GM23338 (cell line): Measurements from ENCODE around the gene NPTXR. TPM values are rescaled to one million over a fixed set of nuclear protein-coding genes. Genes with fewer than 3 reads are reported as not detected.
A peak's percentile ranks its signal among the peaks of the same experiment; 100 is the strongest.

ENCODE experiments used
- ATAC-seq: fragments of 200-7000 bp; cut with Tn5 transposase; 3 replicates; pipeline ENCODE4 v1.9.1; 2020
- DNase-seq: peaks from one replicate; pipeline ENCODE4 v3.0.0-alpha.2; 2015; ENCODE audit warnings: low spot score
- H2AFZ ChIP-seq: fragments of 200-600 bp; sonication (generic); 2 replicates; pipeline ENCODE4 v1.8.0; 2016; ENCODE audit warnings: antibody characterized with exemption, mild to moderate bottlenecking, moderate library complexity
- H3F3A ChIP-seq: fragments of 200-600 bp; sonication (generic); replicated peaks from 2 replicates; pipeline ENCODE4 v1.8.0; 2017; ENCODE audit warnings: antibody characterized with exemption, mixed run types, low read depth
- H3K27ac ChIP-seq: fragments of 200-600 bp; sonication (generic); 2 replicates; pipeline ENCODE4 v1.6.1; 2016; ENCODE audit warnings: low read depth
- H3K27me3 ChIP-seq: fragments of 200-600 bp; sonication (generic); 2 replicates; pipeline ENCODE4 v1.8.0; 2016; ENCODE audit warnings: mild to moderate bottlenecking, mixed run types, moderate library complexity; ENCODE audit not compliant: insufficient read depth
- H3K36me3 ChIP-seq: fragments of 200-600 bp; sonication (generic); 2 replicates; pipeline ENCODE4 v1.8.0; 2016; ENCODE audit warnings: mild to moderate bottlenecking; ENCODE audit not compliant: insufficient read depth
- H3K4me1 ChIP-seq: fragments of 200-600 bp; sonication (generic); 2 replicates; pipeline ENCODE4 v1.8.0; 2016; ENCODE audit warnings: mild to moderate bottlenecking, moderate library complexity; ENCODE audit not compliant: insufficient read depth
- H3K4me2 ChIP-seq: fragments of 200-600 bp; sonication (generic); 2 replicates; pipeline ENCODE4 v1.7.1; 2017; ENCODE audit warnings: mixed run types
- H3K4me3 ChIP-seq: fragments of 200-600 bp; sonication (generic); 2 replicates; pipeline ENCODE4 v1.6.1; 2016; ENCODE audit warnings: mixed run types
- H3K79me2 ChIP-seq: fragments of 200-600 bp; sonication (generic); replicated peaks from 2 replicates; pipeline ENCODE4 v1.8.0; 2017; ENCODE audit warnings: mild to moderate bottlenecking; ENCODE audit not compliant: insufficient read depth
- H3K9me2 ChIP-seq: fragments of 200-600 bp; sonication (generic); 2 replicates; pipeline ENCODE4 v1.8.0; 2017; ENCODE audit not compliant: insufficient read depth
- H4K20me1 ChIP-seq: fragments of 200-600 bp; sonication (generic); replicated peaks from 2 replicates; pipeline ENCODE4 v1.8.0; 2017; ENCODE audit warnings: mild to moderate bottlenecking; ENCODE audit not compliant: insufficient read depth
- H3K27ac Mint-ChIP-seq: 2 replicates; pipeline ENCODE4 v1.8.0; 2020; ENCODE audit warnings: inconsistent platforms, mild to moderate bottlenecking, moderate library complexity, mixed read lengths
- H3K27me3 Mint-ChIP-seq: 3 replicates; pipeline ENCODE4 v1.8.0; 2022; ENCODE audit warnings: low read depth, mild to moderate bottlenecking, moderate library complexity, mixed read lengths, inconsistent platforms; ENCODE audit not compliant: insufficient read depth, poor library complexity
- H3K36me3 Mint-ChIP-seq: 3 replicates; pipeline ENCODE4 v1.8.0; 2021; ENCODE audit warnings: low read depth, mild to moderate bottlenecking, inconsistent platforms, moderate library complexity, mixed read lengths
- H3K4me1 Mint-ChIP-seq: 3 replicates; pipeline ENCODE4 v1.8.0; 2020; ENCODE audit warnings: mild to moderate bottlenecking, inconsistent platforms, mixed read lengths
- H3K4me3 Mint-ChIP-seq: 3 replicates; pipeline ENCODE4 v1.8.0; 2021; ENCODE audit warnings: moderate library complexity, mild to moderate bottlenecking, inconsistent platforms, mixed read lengths
- H3K9me3 Mint-ChIP-seq: 3 replicates; pipeline ENCODE4 v1.8.0; 2020; ENCODE audit warnings: moderate library complexity, mild to moderate bottlenecking, inconsistent platforms, mixed read lengths
- JUNB ChIP-seq: IDR thresholded peaks from one replicate; pipeline ENCODE4 v1.6.1; 2016; ENCODE audit warnings: antibody characterized with exemption; ENCODE audit not compliant: unreplicated experiment
- NANOG ChIP-seq: IDR thresholded peaks from 2 replicates; pipeline ENCODE4 v1.6.1; 2016; ENCODE audit warnings: antibody characterized with exemption, borderline replicate concordance
- POLR2AphosphoS5 ChIP-seq: IDR thresholded peaks from 2 replicates; pipeline ENCODE4 v1.6.1; 2016; ENCODE audit warnings: antibody characterized with exemption, low read depth
- ZNF114 ChIP-seq: fragments of 250-450 bp; sonication (Bioruptor Pico); IDR thresholded peaks from 2 replicates; pipeline ENCODE4 v1.5.0; 2020; ENCODE audit warnings: mild to moderate bottlenecking, moderate library complexity
- ZNF331 ChIP-seq: fragments of 250-450 bp; sonication (Bioruptor Pico); IDR thresholded peaks from 2 replicates; pipeline ENCODE4 v1.5.0; 2020; ENCODE audit warnings: low read depth, mild to moderate bottlenecking, moderate library complexity
- polyA plus RNA-seq: library from polyadenylated mRNA; unstranded; fragments of >200 nt; fragmentation: Nextera tagmentation; extraction: Ambion mirVana; gene quantifications from 2 replicates; pipeline ENCODE4 v1.2.1, GENCODE V29; 2016
- total RNA-seq: library from RNA; depleted of rRNA; stranded (reverse); fragments of >200 nt; shearing (Covaris generic); gene quantifications from 2 replicates; pipeline ENCODE4 v1.2.3, GENCODE V29; 2014
- TF ChIP-seq, protein P1 (sequence below), 2 experiments: fragments of 200-600 bp in 1 of 2; sonication (generic) in 1 of 2; conservative IDR thresholded peaks; 2 replicates each; pipeline versions ENCODE4 v1.5.1 to v1.6.1; 2016 to 2017; ENCODE audit warnings: antibody characterized with exemption in 2 of 2, low read depth in 2 of 2, mild to moderate bottlenecking in 2 of 2, moderate library complexity in 1 of 2
- TF ChIP-seq, protein P2 (sequence below): IDR thresholded peaks from one replicate; pipeline ENCODE4 v1.6.1; 2018; ENCODE audit warnings: antibody characterized with exemption; ENCODE audit not compliant: unreplicated experiment

The NPTXR gene
- total and polyA plus RNA-seq, 2 experiments from 2014 or later: 0.89 to 13.4 TPM

DNA sequence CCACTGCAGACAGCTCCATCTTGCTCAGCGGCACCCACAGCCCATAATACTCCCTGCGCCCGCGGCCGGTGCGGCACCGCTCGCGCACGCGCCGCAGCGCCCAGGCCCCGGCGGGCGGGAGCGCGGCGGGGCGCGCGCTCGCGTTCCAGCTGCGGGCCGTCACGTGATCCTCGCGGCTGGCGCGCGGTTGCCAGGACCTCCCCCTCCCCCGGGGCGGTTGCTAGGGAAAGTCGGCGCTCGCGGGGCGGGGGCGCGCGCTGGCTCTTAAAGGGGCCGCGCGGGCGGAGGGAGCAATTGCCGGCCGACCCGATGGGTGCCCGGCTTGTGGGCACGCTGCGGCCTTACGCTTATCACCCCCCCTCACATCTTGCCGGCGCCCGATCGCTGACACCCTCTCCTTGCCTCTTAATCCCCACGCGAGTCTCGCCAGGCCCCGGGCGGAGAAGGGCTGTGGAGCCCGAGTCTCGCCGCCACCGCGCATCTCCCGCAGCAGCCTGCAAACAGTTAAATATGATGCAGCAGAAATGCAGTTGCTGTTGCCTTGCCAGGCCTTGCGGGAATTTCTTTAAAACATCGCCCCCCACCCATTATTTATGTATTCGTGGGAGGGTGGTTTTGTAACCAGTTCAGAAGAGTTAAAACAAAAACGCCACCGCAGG, 28.5 kb upstream of the NPTXR start, which contains the start of gene CBX6:
Gene CBX6, minus strand, starts transcription at position 45 of the 659 bp plus-strand sequence. Its CDS starts 26 bp downstream, at position 19.
- Mint-ChIP-seq H3K4me3 (peak within 1 kb of the TSS; percentile 93), H3K27ac (peak within 1 kb of the TSS; percentile 98), H3K36me3 (peaks cover 30% of the 10 kb centered on the region), H3K9me3 (no peaks in the 10 kb centered on the region), H3K27me3 (peaks cover 8% of the 10 kb centered on the region), H3K4me1 (peaks cover 50% of the 10 kb centered on the region)
- Histone ChIP-seq H4K20me1 (peaks cover 16% of the 10 kb centered on the region), H3K9me2 (no peaks in the 10 kb centered on the region), H3K4me1 (peaks cover 45% of the 10 kb centered on the region), H3K79me2 (peaks cover 8% of the 10 kb centered on the region), H3K27me3 (no peaks in the 10 kb centered on the region; the same call in 1 of the 2 replicates), H3K4me2 (peak within 1 kb of the TSS; percentile 92), H2AFZ (peak within 1 kb of the TSS; percentile 3), H3K27ac (peak within 1 kb of the TSS; percentile 88; the same call in 1 of the 2 replicates), H3K4me3 (peak within 1 kb of the TSS; percentile 92), H3F3A (0 out of 2 replicates have a peak, but pooled peaks cover 7% of the 10 kb centered on the region), H3K36me3 (peaks cover 6% of the 10 kb centered on the region; the same call in 1 of the 2 replicates)
- ATAC-seq (peak; percentile 31), DNase-seq (peak; percentile 98)
- TF ChIP-seq JUNB: no peak
- TF ChIP-seq, protein P1, sequence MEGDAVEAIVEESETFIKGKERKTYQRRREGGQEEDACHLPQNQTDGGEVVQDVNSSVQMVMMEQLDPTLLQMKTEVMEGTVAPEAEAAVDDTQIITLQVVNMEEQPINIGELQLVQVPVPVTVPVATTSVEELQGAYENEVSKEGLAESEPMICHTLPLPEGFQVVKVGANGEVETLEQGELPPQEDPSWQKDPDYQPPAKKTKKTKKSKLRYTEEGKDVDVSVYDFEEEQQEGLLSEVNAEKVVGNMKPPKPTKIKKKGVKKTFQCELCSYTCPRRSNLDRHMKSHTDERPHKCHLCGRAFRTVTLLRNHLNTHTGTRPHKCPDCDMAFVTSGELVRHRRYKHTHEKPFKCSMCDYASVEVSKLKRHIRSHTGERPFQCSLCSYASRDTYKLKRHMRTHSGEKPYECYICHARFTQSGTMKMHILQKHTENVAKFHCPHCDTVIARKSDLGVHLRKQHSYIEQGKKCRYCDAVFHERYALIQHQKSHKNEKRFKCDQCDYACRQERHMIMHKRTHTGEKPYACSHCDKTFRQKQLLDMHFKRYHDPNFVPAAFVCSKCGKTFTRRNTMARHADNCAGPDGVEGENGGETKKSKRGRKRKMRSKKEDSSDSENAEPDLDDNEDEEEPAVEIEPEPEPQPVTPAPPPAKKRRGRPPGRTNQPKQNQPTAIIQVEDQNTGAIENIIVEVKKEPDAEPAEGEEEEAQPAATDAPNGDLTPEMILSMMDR (conservative IDR thresholded peaks at IDR 0.05; ENCODE audit: low read depth in 2 of 2): no peak
- TF ChIP-seq NANOG: no peak
- TF ChIP-seq, protein P2, sequence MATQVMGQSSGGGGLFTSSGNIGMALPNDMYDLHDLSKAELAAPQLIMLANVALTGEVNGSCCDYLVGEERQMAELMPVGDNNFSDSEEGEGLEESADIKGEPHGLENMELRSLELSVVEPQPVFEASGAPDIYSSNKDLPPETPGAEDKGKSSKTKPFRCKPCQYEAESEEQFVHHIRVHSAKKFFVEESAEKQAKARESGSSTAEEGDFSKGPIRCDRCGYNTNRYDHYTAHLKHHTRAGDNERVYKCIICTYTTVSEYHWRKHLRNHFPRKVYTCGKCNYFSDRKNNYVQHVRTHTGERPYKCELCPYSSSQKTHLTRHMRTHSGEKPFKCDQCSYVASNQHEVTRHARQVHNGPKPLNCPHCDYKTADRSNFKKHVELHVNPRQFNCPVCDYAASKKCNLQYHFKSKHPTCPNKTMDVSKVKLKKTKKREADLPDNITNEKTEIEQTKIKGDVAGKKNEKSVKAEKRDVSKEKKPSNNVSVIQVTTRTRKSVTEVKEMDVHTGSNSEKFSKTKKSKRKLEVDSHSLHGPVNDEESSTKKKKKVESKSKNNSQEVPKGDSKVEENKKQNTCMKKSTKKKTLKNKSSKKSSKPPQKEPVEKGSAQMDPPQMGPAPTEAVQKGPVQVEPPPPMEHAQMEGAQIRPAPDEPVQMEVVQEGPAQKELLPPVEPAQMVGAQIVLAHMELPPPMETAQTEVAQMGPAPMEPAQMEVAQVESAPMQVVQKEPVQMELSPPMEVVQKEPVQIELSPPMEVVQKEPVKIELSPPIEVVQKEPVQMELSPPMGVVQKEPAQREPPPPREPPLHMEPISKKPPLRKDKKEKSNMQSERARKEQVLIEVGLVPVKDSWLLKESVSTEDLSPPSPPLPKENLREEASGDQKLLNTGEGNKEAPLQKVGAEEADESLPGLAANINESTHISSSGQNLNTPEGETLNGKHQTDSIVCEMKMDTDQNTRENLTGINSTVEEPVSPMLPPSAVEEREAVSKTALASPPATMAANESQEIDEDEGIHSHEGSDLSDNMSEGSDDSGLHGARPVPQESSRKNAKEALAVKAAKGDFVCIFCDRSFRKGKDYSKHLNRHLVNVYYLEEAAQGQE: no peak
- TF ChIP-seq POLR2AphosphoS5: peak; percentile 49
- no peak for TF ChIP-seq ZNF331

DNA sequence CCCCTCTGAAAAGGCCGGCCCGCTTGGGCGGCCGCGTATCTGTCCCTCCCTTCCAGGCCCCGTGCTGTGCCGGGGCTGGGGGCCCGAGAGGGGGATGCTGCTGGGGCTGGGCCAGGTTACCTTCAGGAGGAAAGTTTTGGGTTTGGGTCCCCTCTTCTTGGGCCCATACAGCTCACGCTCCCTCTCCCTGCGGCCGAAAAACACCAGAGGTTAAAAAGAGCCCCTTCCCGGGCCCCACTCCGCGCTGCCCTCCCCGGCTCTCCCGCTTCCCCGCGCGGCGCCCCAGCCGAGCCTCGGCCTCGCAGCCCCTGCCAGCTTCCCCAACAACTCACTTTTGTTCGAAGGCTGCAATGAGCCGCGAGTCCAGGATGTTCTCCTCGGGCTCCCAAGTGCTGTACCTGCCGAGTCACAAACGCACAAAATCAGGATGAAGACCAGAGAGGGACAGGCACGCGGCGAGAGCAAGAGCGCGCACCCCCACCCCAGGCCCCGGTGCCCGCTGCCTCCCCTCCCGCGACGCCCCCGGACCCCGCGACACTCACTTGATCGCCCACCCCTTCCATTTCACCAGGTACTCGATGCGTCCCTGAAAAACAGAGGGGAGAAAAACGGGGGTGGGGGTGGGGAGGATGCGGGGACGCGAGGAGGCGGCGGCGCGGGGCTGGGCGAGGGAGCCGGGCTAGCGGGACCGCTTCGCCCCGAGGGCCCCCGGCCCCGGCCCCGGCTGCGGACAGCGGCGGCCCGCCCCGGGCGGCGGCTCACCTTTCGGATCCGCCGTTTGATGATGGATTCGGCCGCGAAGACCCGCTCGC, 27.7 kb upstream of the NPTXR start:
- peak overlapping the region; percentile 92 for H3K4me2 ChIP-seq
- peak; percentile 53 for DNase-seq
- ATAC-seq: peak; percentile 2; the same call in 2 of the 3 replicates
- H4K20me1 ChIP-seq: peaks cover 18% of the 10 kb centered on the region
- peaks cover 8% of the 10 kb centered on the region for H3K79me2 ChIP-seq
- H2AFZ ChIP-seq: no peak overlapping the region
- Mint-ChIP-seq H3K4me1 (peaks cover 50% of the 10 kb centered on the region), H3K27me3 (peaks cover 8% of the 10 kb centered on the region), H3K4me3 (peak overlapping the region; percentile 90), H3K9me3 (no peaks in the 10 kb centered on the region), H3K36me3 (peaks cover 30% of the 10 kb centered on the region), H3K27ac (no peak overlapping the region)
- H3K27ac ChIP-seq: no peak overlapping the region
- no peaks in the 10 kb centered on the region; the same call in 1 of the 2 replicates for H3K27me3 ChIP-seq
- H3K4me3 ChIP-seq: peak overlapping the region; percentile 92
- TF ChIP-seq ZNF114 (CRISPR knock-in tag) (no peak), POLR2AphosphoS5 (0 out of 2 replicates have a peak, but pooled peaks have one; percentile 5)
- TF ChIP-seq, protein P1 (conservative IDR thresholded peaks at IDR 0.05; ENCODE audit: low read depth in 2 of 2): no peak
- H3K36me3 ChIP-seq: peaks cover 6% of the 10 kb centered on the region; the same call in 1 of the 2 replicates
- no peaks in the 10 kb centered on the region for H3K9me2 ChIP-seq
- peaks cover 42% of the 10 kb centered on the region for H3K4me1 ChIP-seq
- 0 out of 2 replicates have a peak, but pooled peaks cover 7% of the 10 kb centered on the region for H3F3A ChIP-seq
